G401.6 (cell line): ENCODE results near the gene TUBA3C.
"Not testable (repeated sequence)": the region's sequence is repeated elsewhere in the genome, so short reads cannot be mapped to it uniquely, and the experiment has no call there.

Source experiments
- FAIRE-seq: peaks from 2 replicates; lab custom pipeline; 2012; peaks lifted over from hg19 to GRCh38; lab: Jason Lieb, UNC

The TUBA3C gene

GRCh38 chr13:19181621-19182485 lies at the start of gene TUBA3C:
Gene TUBA3C (minus strand): TSS chr13:19181824. CDS start chr13:19181747, 77 bp downstream.
- no peak for FAIRE-seq

GRCh38 chr13:19207413-19207812 lies 25.8 kb upstream of the TUBA3C start:
- FAIRE-seq = not testable (repeated sequence)

- not testable (repeated sequence) for FAIRE-seq
Measured at GRCh38 chr13:19192622-19193021, 11.0 kb upstream of the TUBA3C start.

- not testable (repeated sequence) for FAIRE-seq
Measured at GRCh38 chr13:19189911-19190310, 8.3 kb upstream of the TUBA3C start.

- FAIRE-seq = not testable (repeated sequence)
Measured at GRCh38 chr13:19189368-19189767, 7.7 kb upstream of the TUBA3C start.

- no peak for FAIRE-seq
Measured at GRCh38 chr13:19185865-19186645, 4.4 kb upstream of the TUBA3C start.

GRCh38 chr13:19185086-19185864 lies 3.7 kb upstream of the TUBA3C start:
- FAIRE-seq = no peak

- FAIRE-seq = no peak
Measured at GRCh38 chr13:19184176-19184575, 2.6 kb upstream of the TUBA3C start.

GRCh38 chr13:19183676-19184075 lies 2.1 kb upstream of the TUBA3C start:
- FAIRE-seq = no peak

GRCh38 chr13:19182536-19182935 lies 912 bp upstream of the TUBA3C start:
- FAIRE-seq = no peak

GRCh38 chr13:19181021-19181620 lies 503 bp downstream of the TUBA3C start:
- FAIRE-seq = no peak

- no peak for FAIRE-seq
Measured at GRCh38 chr13:19179916-19180315, 1.7 kb downstream of the TUBA3C start.

GRCh38 chr13:19178901-19179593 lies 2.6 kb downstream of the TUBA3C start:
- no peak for FAIRE-seq

- not testable (repeated sequence) for FAIRE-seq
Measured at GRCh38 chr13:19176981-19177776, 4.4 kb downstream of the TUBA3C start.

GRCh38 chr13:19173752-19174151 lies 7.9 kb downstream of the TUBA3C start:
- FAIRE-seq = no peak

GRCh38 chr13:19172647-19173030 lies 9.0 kb downstream of the TUBA3C start:
- no peak for FAIRE-seq

GRCh38 chr13:19172007-19172646 lies 9.5 kb downstream of the TUBA3C start:
- FAIRE-seq = no peak

- FAIRE-seq = no peak
Measured at GRCh38 chr13:19171563-19171962, 10.1 kb downstream of the TUBA3C start.

- no peak for FAIRE-seq
Measured at GRCh38 chr13:19169991-19170390, 11.6 kb downstream of the TUBA3C start.

- no peak for FAIRE-seq
Measured at GRCh38 chr13:19169496-19169895, 12.1 kb downstream of the TUBA3C start.
